Type B pancreatic cell (in vitro differentiated cells): ENCODE results near the gene FAM168A. TPM values are rescaled to one million over a fixed set of nuclear protein-coding genes. Genes with fewer than 3 reads are reported as not detected.
"Not testable (repeated sequence)": the region's sequence is repeated elsewhere in the genome, so short reads cannot be mapped to it uniquely, and the experiment has no call there.

ENCODE experiments used
- DNase-seq: peaks from one replicate; pipeline ENCODE4 v3.0.0; 2021; ENCODE audit warnings: mixed read lengths; ENCODE audit not compliant: unreplicated experiment; ENCODE audit errors: extremely low spot score
- H3K27ac Mint-ChIP-seq: 2 replicates; pipeline ENCODE4 v1.8.0; 2021; ENCODE audit warnings: mild to moderate bottlenecking, mixed read lengths
- H3K27me3 Mint-ChIP-seq: 2 replicates; pipeline ENCODE4 v1.8.0; 2021; ENCODE audit warnings: mixed read lengths
- H3K36me3 Mint-ChIP-seq: 2 replicates; pipeline ENCODE4 v1.8.0; 2021; ENCODE audit warnings: mixed read lengths
- H3K4me1 Mint-ChIP-seq: one replicate; pipeline ENCODE4 v1.8.0; 2021; ENCODE audit warnings: mixed read lengths; ENCODE audit not compliant: unreplicated experiment
- H3K4me3 Mint-ChIP-seq: 2 replicates; pipeline ENCODE4 v1.8.0; 2021; ENCODE audit warnings: mild to moderate bottlenecking, mixed read lengths
- H3K9me3 Mint-ChIP-seq: 2 replicates; pipeline ENCODE4 v1.8.0; 2021; ENCODE audit warnings: mixed read lengths
- CTCF ChIP-seq: fragments of 200-600 bp; sonication (generic); conservative IDR thresholded peaks from 2 replicates; pipeline ENCODE4 v1.5.0; 2021; ENCODE audit warnings: antibody characterized with exemption, mild to moderate bottlenecking
- total RNA-seq: library from RNA; stranded (reverse); gene quantifications from 2 replicates; pipeline ENCODE4 v1.2.1, GENCODE V29; 2021; ENCODE audit warnings: low replicate concordance

Gene FAM168A
- total RNA-seq, 1 donor from 2014 or later = 39.6 TPM

DNA sequence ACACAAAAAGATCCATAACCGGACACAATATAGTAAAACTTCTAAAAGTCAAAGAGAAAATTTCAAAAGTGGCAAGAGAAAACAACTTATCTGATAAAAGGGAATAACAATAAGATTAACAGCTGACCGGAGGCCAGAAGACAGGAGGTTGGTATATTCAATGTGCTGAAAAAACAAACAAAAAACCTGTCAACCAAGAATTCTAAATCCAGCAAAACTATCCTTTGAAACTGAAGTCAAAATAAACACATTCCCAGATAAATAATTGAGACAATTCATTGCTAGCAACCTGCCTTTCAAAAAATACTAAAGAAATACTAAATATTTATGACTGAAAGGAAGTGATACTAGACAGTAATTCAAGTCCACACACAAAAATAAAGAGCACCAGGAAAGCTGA, 120.4 kb downstream of the FAM168A start:
- no peak for DNase-seq
- peaks cover 5% of the 10 kb centered on the region for H3K9me3 Mint-ChIP-seq
- no peaks in the 10 kb centered on the region for H3K36me3 Mint-ChIP-seq
- no peak overlapping the region for H3K4me3 Mint-ChIP-seq
- no peaks in the 10 kb centered on the region for H3K4me1 Mint-ChIP-seq
- TF ChIP-seq CTCF = no peak
- no peaks in the 10 kb centered on the region for H3K27me3 Mint-ChIP-seq
- no peak overlapping the region for H3K27ac Mint-ChIP-seq

- Mint-ChIP-seq H3K4me1 (no peaks in the 10 kb centered on the region), H3K36me3 (peaks cover under 1% of the 10 kb centered on the region), H3K4me3 (no peak overlapping the region), H3K9me3 (peaks cover 5% of the 10 kb centered on the region), H3K27ac (no peak overlapping the region), H3K27me3 (no peaks in the 10 kb centered on the region)
- no peak for TF ChIP-seq CTCF
- DNase-seq = no peak
Measured at GRCh38 chr11:73475549-73476095, 122.3 kb downstream of the FAM168A start.

DNA sequence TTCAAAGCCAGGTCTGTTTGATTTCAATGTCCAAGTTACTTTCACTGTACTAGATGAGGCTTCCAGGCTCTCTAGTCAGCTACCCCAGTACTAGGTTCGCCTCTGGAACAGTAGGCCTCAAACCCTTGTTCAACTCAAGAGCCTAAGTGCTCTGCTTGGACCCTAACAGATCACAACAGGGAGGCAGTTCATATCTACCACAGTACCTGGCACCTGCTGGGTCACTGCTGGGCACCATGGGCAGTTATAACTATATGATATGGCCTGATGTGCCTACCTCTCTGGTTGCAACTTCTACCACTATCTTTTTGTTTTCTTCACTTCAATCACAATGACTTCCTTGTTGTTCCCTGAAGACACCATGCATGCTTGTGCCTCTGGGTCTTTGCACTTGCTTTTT, 124.7 kb downstream of the FAM168A start:
- DNase-seq = no peak
- Mint-ChIP-seq H3K27me3 (no peaks in the 10 kb centered on the region), H3K4me1 (peaks cover 5% of the 10 kb centered on the region), H3K27ac (no peak overlapping the region), H3K4me3 (no peak overlapping the region), H3K36me3 (peaks cover 4% of the 10 kb centered on the region), H3K9me3 (peaks cover 5% of the 10 kb centered on the region)
- TF ChIP-seq CTCF = no peak

GRCh38 chr11:73470036-73470612, 127.8 kb downstream of the FAM168A start:
- H3K27ac Mint-ChIP-seq, H3K27me3 Mint-ChIP-seq, DNase-seq, H3K36me3 Mint-ChIP-seq, H3K9me3 Mint-ChIP-seq, H3K4me3 Mint-ChIP-seq: not testable (repeated sequence)
- peaks cover 14% of the 10 kb centered on the region for H3K4me1 Mint-ChIP-seq

- no peak for DNase-seq
- Mint-ChIP-seq H3K4me3 (no peak overlapping the region), H3K27me3 (no peaks in the 10 kb centered on the region), H3K9me3 (no peaks in the 10 kb centered on the region), H3K4me1 (peaks cover 14% of the 10 kb centered on the region), H3K36me3 (peaks cover 4% of the 10 kb centered on the region), H3K27ac (no peak overlapping the region)
- TF ChIP-seq CTCF = no peak
Measured at GRCh38 chr11:73469401-73469800, 128.5 kb downstream of the FAM168A start.

DNA sequence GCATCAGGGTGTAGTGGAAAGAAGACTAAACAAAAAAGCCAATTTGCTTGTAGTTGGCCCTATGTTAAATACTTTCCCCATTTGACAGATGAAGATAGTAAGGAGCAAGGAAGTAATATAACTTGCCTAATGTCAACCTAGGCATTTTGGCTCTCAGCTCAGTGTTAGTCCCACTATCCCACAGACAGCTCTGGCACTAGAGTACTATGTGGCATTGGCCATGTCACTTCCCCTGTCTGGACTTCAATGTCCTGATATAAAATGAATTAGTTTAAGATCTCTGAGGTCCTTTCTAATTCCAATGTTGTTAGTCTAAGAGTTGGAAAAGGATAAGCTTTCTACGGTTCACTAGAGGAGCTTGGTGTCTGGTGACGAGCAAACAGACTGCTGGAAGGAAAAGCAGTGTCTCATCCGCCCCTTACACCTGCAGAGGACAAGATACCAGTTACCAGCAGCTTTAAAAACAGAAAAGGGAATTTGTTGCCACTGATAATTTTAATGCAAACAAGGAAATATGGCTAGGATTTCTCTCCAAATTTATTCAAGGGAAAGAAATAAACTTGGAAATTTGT, 129.2 kb downstream of the FAM168A start:
- no peak for DNase-seq
- Mint-ChIP-seq H3K4me1 (peaks cover 14% of the 10 kb centered on the region), H3K27ac (no peak overlapping the region), H3K27me3 (no peaks in the 10 kb centered on the region), H3K36me3 (peaks cover 4% of the 10 kb centered on the region), H3K4me3 (no peak overlapping the region), H3K9me3 (no peaks in the 10 kb centered on the region)
- TF ChIP-seq CTCF = no peak
